HG03103 (cell line): ENCODE measurements around the gene RNF141.
A peak's percentile ranks its signal among the peaks of the same experiment; 100 is the strongest.

ENCODE experiments used
- ATAC-seq: cut with Tn5 transposase; IDR thresholded peaks from one replicate; pipeline ENCODE4 v1.9.1; 2021; ENCODE audit warnings: low read depth; ENCODE audit not compliant: unreplicated experiment

RNF141 gene

GRCh38 chr11:10561947-10562346, 21.0 kb upstream of the RNF141 start:
- no peak for ATAC-seq

GRCh38 chr11:10561043-10561818, 20.2 kb upstream of the RNF141 start:
- ATAC-seq: no peak

- ATAC-seq: no peak
Observed at GRCh38 chr11:10558288-10558687, 17.3 kb upstream of the RNF141 start.

- ATAC-seq: no peak
Observed at GRCh38 chr11:10556590-10556989, 15.6 kb upstream of the RNF141 start.

GRCh38 chr11:10551845-10552352, 10.9 kb upstream of the RNF141 start:
- no peak for ATAC-seq

GRCh38 chr11:10551290-10551592, 10.3 kb upstream of the RNF141 start:
- ATAC-seq: no peak

GRCh38 chr11:10550503-10551289, 9.7 kb upstream of the RNF141 start:
- ATAC-seq: no peak

GRCh38 chr11:10544491-10545465, 3.8 kb upstream of the RNF141 start:
- ATAC-seq: no peak

GRCh38 chr11:10543782-10544181, 2.8 kb upstream of the RNF141 start:
- ATAC-seq: no peak

GRCh38 chr11:10542776-10543175, 1.8 kb upstream of the RNF141 start:
- no peak for ATAC-seq

- no peak for ATAC-seq
Observed at GRCh38 chr11:10541561-10541930, 559 bp upstream of the RNF141 start.

- ATAC-seq: peak; percentile 6
Observed at GRCh38 chr11:10540546-10540914, 457 bp downstream of the RNF141 start.

- no peak for ATAC-seq
Observed at GRCh38 chr11:10539339-10539738, 1.6 kb downstream of the RNF141 start.

GRCh38 chr11:10538924-10539323, 2.1 kb downstream of the RNF141 start:
- ATAC-seq: no peak

- ATAC-seq: no peak
Observed at GRCh38 chr11:10537600-10537999, 3.4 kb downstream of the RNF141 start.

- no peak for ATAC-seq
Observed at GRCh38 chr11:10534316-10534715, 6.7 kb downstream of the RNF141 start.

- no peak for ATAC-seq
Observed at GRCh38 chr11:10533323-10533722, 7.7 kb downstream of the RNF141 start.

GRCh38 chr11:10532526-10532925, 8.5 kb downstream of the RNF141 start:
- ATAC-seq: no peak

GRCh38 chr11:10529279-10529678, 11.7 kb downstream of the RNF141 start:
- no peak for ATAC-seq

GRCh38 chr11:10528121-10528520, 12.9 kb downstream of the RNF141 start:
- ATAC-seq: no peak
